GM21390 (cell line): ENCODE measurements around the gene TLE5.
"Not testable (repeated sequence)": the region's sequence is repeated elsewhere in the genome, so short reads cannot be mapped to it uniquely, and the experiment has no call there.

Experiments
- ATAC-seq: cut with Tn5 transposase; IDR thresholded peaks from one replicate; pipeline ENCODE4 v1.9.1; 2021; ENCODE audit not compliant: unreplicated experiment

TLE5 gene

DNA sequence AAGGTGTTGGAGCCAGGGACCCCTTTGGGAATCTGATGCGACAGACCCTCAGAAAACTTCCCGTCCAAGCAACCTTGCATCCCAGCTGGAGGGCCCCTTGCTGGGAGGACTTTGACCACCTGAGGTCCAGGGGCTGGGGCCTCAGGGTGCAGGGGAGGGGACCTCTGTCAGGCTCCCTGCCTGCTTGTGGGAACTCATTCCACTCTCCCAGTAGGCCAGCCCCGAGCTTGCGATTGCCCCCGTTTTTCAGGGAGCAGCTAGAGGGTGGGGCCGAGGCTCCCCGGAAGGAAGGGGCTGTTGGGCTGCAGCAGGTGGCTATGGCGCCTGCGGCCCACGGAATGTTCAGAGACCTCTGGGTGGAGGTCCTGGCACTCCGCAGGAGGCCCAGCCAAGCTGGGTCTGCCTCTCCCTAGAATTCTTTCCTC, 34.6 kb upstream of the TLE5 start:
- ATAC-seq, result no peak

DNA sequence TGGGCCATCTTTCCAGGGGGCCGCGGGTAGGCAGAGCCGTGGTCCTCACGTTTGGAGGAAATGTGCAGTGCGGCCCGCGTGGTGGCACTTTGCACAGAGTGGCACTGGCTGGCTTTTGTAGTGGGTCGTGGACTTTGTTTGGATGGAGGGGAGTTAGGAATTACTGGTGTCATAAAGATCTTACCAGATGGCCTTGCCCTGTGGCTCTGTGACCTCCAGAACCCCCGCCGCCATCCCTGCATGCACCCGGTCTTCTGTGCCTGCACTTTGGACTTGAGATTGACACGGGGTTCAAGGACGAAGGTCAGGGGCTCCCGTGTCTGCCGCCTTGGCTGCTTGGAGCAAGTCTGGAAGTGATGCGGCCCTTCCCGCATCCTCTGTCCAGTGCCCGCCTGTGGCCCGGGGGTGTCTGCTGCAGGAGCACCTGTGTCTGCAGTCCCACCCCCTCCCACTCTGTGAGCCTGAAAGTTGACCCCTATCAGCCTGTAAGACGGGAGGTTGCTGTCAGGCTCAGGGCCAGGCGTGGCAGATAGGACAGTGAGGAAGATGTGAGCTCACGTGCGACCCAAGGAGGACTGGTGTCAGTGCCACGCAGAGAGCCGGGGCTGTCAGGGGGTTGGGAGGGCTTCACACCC, 34.1 kb upstream of the TLE5 start:
- no peak for ATAC-seq

DNA sequence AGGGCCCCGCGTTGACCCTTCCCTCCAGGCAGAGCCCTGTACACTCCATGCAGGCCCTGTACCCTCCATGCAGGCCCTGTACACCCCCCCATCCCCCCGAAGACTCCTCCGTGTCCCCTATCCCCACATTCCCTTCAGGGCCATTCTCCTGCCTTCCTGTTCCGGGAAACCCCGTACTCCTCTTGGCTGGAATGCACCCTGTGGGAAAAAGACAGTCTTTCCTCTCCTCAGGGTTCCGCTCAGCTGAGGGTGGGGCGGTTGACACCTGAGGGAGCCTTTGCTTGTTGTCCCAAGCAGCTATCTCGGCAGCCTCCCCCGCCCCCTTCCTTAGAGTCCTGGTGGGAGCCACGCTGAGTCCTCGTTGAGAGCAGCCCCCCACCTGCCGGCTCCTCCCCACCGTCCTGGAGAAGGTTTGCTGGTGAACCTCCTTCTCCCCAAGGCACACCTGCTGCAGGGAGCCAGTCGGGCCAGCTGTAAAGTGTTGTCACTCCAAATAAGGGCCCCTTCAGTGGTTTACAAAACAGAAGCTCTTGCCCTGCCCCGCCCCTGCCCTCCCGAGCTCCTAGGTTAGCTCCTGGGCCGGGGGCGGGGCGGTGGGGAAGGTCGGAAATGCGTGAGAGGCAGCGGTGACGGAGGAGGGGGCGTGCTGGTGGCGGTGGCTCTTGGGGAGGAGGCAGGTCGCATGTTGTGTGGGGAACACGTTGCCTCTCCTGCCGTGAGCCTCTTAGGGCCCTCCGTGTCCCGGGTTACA, 33.3 kb upstream of the TLE5 start:
- ATAC-seq, result no peak

DNA sequence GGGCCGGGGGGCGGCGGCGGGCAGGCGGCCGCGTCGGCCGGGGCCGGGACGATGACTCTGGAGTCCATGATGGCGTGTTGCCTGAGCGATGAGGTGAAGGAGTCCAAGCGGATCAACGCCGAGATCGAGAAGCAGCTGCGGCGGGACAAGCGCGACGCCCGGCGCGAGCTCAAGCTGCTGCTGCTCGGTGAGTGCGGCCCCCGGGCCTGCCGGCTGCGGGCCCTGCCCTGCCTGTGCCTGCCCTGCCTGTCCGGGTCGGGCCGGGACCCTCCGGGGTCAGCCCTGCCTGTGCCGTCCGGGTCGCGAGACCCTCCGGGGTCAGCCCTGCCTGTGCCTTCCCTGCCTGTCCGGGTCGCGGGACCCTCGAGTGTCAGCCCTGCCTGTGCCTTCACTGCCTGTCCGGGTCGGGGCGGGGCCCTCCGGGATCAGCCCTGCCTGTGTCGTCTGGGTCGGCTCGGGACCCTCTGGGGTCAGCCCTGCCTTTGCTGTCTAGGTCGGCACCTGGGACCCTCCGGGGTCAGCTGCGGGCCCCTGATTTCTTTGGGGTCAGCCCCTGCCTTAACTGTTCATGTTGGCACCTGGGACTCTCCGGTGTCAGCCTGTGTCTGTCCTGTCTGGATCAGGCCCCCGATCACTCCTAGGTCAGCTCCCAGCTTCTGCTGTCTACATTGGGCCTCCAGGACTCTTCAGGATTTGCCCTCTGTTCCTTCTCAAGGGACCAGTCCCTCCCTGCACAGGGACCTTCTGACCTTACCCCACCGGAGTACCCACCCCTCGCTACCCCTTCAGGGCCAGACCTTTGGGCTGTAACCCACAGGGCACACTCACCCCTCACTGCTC, 32.5 kb upstream of the TLE5 start:
- ATAC-seq, result peak; percentile 18

DNA sequence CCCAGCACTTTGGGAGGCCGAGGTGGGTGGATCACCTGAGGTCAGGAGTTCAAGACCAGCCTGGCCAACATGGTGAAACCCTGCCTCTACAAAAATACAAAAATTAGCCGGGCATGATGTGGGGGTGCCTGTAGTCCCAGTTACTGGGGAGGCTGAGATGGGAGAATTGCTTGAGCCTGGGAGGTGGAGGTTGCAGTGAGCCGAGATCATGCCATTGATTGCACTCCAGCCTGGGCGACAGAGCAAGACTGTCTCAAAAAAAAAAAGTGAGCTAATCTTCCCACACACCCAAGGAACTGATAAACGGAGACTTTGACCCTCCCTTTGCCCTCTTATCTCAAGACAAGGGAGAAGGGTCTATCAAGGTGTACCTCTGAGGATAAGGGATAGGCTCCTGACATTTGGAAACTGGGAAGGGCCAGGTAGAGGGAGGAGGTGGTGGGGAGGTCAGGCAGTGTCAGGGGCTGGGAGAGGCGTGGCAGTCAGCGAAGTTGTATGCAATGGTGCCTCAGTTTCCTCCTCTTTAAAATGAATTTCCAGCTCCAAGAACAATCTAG, 27.1 kb upstream of the TLE5 start:
- not testable (repeated sequence) for ATAC-seq

DNA sequence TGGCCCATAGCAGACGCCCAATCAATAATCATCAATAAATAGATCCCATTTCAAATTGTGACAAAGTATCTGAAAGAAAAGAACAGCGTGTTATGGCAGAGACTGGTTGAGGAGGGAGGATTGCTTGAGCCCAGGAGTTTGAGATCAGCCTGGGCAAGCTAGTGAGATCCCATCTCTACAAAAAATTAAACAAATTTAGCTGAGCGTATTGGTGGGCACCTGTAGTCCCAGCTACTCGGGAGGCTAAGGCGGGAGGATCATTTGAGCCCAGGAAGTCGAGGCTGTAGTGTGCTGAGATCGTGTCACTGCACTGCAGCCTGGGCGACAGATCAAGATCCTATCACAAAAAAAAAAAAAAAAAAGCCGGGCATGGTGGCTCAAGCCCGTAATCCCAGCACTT, 25.5 kb upstream of the TLE5 start:
- no peak for ATAC-seq

DNA sequence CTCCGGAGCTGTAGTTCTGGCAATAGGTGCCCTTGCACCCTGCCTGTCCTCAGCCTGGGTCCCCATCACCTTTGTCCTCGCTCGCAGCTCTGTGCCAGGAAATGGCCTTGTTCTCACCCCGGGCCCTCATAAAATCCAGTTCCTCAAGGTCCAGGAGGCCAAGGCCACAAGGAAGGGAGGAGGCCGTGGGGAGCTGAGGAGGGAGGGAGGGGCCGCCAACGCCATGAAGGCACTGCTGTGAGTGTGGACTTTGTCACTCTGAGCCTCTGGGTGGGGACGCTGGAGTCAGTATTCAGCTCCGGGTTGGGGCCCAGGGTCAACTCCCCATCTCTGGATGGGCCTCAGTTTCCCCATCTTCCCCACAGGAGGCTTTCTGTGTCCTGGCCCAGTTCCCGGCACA, 22.6 kb upstream of the TLE5 start:
- no peak for ATAC-seq

DNA sequence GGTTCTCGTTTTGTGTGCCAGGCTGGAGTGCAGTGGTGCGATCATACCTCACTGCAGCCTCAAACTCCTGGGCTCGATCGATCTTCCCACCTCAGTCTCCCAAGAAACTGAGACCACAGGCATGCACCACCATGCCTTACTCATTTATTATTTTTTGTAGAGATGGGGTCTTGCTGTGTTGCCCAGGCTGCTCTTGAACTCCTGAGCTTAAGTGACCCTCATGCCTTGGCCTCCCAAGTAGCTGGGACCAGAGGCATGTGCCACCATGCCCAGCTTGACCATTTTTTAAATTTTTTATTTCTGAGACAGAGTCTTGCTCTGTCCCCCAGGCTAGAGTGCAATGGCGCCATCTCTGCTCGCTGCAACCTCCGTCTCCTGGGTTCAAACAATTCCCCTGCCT, 21.7 kb upstream of the TLE5 start:
- ATAC-seq, result no peak

DNA sequence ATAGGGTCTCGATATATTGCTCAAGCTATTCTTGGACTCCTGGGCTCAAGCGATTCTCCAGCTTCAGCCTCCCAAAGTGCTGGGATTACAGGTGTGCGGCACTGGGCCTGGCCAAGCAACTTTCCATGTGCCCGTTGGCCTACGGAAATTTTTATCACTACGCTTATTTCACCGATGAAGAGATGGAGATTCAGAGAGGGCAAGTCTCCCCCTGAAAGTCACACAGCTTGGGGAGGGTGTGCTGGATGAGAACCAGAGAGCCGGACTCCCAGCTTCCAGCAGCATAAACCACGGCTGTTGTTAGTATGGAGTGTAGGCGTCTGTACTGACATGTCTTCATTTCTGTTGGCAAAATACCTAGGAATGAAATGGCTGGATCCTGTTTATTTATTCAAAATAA, 20.0 kb upstream of the TLE5 start:
- ATAC-seq, result no peak

DNA sequence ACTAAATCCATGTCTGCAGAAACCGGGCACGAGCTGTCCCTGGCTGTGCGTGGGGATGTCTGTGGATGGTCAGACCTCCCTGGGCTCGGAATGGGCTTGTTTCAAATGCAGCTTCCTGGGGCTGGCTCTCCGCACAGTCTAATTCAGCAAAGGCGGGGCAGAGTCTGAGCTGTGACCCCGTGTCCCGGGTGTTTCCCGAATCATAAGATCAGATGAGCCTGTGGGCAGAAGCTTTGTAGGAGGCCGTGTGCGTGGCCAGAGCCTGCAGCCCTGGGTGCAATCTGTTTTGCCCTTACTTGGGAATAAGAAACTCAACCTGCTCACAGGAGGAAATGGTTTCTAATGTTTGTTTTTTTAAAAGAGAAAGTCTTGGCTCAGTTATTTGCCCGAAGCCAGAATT, 18.0 kb upstream of the TLE5 start:
- no peak for ATAC-seq

DNA sequence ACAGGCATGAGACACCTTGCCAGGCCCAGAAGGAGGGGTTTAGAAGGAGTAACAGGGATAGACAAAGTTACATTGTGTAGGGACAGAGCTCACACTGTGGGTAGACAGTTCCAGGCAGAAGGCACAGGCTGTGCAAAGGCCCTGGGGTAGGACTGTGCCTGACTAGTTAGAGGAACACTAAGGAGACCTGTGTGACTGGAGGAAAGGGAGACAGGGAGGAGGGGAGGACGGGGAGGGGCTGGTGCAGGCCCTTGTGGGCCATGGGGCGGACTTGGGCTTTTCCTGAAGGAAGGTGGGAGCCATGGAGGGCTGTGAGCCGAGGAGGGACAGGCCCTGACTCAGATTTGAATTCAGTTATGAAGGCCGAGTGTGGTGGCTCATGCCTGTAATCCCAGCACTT, 17.3 kb upstream of the TLE5 start:
- no peak for ATAC-seq

DNA sequence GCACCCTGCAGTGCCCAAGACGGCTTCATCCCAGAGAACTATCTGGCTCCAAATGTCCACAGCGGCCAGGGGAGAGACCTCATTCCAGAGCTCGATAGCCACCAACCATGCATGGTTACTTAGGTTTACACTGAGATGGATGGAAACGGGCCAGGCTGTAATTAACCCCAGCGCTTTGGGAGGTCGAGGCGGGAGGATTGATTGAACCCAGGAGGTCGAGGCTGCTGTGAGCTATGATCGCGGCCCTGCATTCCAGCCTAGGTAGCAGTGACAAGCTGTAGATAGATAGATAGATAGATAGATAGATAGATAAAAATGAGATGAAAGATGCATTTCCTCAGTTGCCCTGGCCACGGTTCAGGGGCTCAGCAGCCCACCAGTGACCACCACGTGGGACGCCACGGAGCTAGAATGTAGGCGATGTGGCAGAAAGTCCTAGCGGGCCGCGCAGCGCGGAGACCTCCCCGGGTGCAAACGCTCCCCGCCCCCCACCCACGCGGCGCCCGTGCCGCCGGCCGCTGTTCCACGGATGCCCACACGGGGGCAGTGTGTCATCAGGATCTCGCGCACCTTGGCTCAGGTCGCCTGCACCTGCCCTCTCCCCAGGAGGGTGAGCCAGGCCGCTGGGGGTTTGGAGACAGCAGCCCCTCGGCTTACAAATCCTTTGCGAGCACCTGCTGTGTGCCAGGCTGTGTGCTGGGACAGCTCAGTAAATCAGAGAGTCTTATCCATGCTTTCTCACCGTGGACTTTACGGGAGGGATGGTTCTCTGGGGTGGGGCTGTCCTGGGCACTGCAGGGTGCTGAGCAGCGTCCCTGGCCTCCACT, 13.5 kb upstream of the TLE5 start:
- ATAC-seq, result no peak

DNA sequence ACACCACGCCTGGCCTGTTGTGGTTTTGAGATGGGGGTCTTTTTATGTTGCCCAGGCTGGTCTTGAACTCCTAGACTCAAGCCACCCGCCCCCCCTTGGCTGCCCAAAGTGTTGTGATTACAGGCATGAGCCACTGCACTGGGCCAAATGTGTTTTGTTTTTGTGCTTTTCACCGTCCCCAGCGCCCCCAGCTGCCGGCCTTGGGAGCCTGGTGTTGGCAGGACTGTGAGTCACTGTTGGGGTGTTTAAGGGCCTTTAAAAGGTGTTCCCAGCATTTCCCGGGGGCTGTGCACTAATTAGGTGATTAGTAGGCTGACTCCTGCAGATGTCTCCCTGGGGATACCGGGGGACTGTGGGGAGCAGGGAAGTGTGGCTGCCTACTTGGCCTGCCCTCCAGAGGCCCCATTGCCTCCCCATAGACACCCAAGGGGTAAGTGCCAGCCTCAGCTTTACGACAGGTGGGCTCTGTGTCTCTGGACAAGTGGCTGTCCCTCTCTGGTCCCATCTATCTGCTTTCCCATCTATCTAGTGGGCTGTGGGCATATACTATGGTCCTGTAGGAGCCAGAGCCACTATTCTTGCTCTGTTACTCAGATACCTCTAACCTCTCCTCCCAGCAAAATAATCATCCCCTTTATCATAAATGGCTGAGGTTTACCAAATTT, 11.8 kb upstream of the TLE5 start:
- ATAC-seq, result no peak

DNA sequence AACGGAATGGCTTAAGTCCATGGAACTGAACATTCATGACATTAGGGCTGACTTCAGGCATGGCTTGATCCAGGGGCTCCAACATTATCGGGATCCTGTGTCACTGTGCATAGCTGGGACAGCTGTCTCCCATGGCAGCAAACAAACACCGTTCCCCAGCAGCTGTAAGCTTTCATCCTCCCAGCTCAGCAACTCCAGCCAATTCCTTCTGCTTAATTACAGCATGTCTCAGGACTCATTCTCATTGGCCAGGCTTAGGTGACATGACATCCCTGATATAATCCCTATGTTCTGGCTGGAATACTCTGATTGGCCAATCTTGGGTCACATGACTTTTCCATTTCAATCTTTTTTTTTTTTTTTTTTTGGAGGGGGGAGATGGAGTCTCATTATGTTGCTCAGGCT, 10.9 kb upstream of the TLE5 start:
- no peak for ATAC-seq

DNA sequence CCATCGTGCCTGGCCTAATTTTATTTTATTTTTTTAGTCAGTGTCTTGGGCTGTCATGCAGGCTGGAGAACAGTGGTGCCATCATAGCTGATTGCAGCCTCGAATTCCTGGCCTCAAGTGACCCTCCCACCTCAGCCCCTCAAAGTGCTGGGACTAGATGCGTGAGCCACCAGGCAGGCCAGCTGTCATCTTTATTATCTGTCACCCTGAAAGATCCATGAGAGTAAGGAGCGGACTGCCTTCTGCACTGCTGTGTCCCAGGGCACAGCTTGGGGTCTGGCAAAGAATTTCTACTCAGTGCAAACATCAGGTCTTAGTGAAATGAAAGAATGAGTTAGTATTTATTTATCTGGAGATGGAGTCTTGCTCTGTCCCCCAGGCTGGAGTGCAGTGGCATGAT, 9.5 kb upstream of the TLE5 start:
- ATAC-seq, result no peak

DNA sequence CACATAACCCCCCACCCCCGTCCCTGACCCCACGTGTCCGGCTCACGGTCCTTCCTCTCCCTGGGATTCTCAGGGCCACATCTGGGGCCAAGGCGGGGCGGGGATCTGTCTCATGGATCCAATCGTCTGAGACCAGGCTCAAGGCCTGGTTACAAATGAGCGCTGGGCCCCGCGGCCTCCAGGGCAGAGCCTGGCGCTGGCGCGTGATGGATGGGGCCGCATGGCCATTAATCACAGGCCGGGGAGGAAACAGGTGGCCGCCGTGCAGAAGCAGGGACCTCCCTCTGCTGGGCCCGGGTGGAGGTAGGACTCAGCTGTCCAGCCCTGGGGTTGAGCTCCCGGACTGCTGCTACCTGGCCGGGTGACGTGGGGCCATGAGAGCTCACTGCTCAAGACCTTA, 5.8 kb upstream of the TLE5 start:
- ATAC-seq, result no peak

DNA sequence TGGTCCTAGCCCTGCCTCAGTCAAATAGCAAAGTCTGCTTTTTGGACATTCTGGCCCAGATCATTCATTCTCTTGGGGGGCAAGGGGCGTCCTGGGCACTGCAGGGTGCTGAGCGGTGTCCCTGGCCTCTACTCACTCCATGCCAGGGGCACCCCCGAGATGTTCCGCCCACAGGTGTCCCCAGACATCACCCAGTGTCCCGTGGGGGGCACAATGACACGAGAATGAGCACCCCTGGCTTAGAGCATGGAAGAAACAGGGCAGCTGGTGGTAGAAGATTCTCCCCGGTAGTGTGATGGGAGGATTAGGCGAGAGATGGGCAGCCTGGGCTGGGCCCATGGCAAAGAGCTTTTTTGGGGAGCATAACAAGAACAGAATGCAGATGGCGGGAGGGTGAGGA, 5.3 kb upstream of the TLE5 start:
- no peak for ATAC-seq

DNA sequence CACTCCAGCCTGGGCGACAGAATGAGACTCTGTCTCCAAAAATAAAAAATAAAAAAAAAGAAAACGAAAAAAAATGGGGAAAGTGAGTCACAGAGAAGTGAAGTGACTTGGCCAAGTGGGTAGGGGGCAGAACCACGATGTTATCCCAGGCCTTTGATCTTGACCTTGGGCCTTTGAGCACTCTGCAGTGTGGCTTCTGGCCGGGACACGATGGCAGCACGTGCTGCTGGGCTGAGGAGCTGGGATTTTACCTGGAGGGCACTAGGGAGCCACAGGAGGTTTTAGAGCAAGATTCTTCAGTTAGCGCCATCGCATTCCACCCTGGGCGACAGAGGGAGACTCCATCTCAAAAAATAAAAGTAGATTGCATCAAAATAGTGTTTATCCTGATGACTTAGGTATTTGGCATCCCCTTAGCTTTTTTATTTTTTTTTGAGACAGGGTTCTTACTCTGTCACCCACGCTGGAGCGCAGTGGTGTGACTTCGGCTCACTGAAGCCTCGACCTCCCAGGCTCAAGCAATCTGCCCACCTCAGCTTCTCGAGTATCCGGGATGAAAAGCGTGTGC, 4.3 kb upstream of the TLE5 start:
- no peak for ATAC-seq

DNA sequence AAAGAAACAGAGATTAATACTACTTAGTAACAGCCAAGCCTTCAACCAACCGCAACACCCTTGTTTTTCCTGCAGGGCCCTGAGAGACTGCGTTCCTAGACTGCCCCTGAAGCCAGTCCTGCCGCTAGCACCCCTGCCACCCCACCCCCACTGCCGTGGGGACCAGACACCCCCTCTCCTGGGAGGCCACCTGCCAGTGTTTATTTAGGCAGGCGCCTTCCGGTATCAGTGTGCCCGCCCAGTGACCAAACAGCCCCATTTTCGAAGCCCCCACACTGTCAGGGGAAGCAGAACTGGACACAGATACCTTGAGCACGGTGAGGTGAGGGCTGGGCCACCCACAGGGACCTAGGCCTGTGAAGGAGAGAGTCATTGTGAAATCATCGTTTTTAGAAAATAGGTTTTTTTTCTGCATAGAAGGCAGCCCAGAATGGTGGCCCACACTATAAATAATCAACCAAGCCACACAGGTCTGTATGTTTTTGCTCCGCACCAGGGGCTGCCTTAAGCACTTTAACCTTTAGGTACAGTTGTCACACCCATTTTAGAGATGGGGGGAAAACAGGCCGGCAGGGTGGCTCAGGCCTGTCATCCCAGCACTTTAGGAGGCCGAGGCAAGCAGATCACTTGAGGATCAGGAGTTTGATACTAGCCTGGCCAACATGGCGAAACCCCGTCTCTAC, 3.5 kb upstream of the TLE5 start:
- ATAC-seq, result no peak

DNA sequence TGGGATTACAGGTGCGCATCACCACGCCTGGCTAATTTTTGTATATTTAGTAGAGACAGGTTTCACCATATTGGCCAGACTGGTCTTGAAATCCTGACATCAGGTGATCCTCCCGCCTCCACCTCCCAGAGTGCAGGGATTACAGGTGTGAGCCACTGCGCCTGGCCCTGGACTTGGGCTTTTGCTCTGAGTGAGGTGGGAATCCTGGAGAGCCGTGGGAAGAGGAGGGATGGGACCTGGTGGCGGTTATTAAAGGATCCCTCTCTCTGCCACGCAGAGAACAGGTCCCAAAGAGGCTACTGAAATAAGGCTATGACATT, 1.7 kb upstream of the TLE5 start:
- no peak for ATAC-seq
